ENCODE data around the gene ZNF518A.

The ZNF518A gene, protein sequence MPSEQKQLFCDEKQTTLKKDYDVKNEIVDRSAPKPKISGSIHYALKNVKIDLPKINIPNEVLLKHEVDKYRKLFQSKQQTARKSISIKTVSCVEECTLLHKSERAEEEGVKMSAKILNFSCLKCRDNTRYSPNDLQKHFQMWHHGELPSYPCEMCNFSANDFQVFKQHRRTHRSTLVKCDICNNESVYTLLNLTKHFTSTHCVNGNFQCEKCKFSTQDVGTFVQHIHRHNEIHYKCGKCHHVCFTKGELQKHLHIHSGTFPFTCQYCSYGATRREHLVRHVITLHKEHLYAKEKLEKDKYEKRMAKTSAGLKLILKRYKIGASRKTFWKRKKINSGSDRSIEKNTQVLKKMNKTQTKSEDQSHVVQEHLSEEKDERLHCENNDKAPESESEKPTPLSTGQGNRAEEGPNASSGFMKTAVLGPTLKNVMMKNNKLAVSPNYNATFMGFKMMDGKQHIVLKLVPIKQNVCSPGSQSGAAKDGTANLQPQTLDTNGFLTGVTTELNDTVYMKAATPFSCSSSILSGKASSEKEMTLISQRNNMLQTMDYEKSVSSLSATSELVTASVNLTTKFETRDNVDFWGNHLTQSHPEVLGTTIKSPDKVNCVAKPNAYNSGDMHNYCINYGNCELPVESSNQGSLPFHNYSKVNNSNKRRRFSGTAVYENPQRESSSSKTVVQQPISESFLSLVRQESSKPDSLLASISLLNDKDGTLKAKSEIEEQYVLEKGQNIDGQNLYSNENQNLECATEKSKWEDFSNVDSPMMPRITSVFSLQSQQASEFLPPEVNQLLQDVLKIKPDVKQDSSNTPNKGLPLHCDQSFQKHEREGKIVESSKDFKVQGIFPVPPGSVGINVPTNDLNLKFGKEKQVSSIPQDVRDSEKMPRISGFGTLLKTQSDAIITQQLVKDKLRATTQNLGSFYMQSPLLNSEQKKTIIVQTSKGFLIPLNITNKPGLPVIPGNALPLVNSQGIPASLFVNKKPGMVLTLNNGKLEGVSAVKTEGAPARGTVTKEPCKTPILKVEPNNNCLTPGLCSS (N-terminal part only)
- 14.0 to 90.3 (median 45.2) reads per million in 17 experiments for total RNA-seq

DNA sequence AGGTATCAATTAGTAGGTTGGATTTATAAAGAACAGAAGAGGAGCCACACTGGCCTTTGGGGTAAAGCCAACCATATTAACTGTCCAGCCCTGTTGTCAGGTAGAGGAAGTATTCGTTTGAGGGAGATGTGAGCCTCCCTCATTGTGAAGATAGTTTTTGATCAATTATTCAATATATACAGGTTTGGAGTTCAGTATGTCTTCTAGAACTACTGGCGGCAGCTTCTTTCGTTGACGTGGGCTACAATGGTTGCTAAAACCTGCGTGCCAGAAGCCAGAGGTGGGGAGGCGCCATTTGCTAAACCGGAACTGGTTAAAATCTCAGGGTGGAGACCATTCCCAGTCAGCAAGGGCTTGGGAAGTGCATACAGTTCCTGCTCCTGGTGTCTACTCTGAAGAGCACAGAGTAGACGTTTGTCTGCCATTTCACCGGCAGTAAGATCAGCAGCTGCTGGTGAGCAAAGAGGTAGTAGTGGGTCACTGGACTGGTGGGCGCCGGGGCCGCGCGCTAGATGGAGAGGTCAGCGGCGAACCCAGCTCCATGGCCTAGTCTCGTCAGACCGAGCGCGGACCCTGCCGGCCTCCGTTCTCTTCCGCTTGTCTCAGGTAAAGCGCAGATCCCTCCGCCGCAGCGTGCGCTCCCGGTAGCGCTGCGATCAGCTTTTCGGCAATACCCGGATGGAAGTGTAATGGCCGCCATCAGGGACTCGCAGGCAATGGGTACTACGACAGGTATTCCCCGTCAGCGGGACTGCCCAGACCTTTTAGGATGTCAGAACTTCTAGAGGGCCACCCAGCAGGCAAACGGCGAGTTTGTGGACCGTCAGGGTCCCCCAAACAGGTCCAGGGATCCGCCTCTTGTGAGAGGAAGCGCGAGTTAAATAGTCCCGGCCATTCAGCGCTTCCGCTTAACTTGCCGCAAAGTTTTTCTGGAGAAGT, at the start of gene ZNF518A:
ZNF518A (plus strand) TSS at position 911 of the 939 bp plus-strand sequence. CDS start 26,026 bp downstream, outside the sequence.
- peak; percentile 95 to 98 (median 98) for DNase-seq

DNA sequence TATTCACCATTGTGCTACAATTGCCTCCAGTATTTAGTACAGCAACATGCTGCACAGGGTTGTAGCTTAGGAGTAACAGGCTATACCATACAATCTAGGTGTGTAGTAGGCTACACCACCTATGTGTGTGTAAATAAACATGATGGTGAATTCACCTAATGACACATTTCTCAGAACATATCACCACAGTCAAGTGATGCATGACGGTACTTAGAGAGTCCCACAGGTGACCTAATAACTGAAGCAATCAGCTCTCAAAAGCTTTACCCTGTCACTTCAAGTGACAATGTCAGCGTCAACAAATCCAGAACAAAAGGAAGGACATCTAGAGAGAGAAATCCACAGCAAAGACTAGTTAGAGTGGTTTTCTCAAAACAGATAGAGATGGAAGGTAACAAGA, 47.9 kb upstream of the ZNF518A start:
- DNase-seq = no peak

DNA sequence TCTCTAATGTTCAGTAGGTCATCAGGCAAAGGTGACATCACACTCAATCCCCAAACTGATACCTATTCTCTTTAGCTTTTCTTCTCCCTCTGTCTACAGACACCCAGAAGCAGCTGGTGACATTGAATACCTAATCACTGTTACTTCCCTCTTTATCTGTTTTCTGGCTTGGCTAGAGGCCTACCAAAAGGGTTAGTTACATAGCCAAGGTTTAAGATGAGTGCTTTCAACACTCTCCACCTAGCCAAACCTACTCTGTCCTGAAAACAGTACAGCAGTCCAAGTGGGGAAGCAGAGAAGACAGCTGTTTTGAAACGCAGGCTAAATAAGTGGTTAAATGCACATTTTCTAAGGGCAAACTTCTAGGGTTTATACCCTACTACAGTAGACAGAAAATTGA, 47.3 kb upstream of the ZNF518A start:
- no peak for DNase-seq

DNA sequence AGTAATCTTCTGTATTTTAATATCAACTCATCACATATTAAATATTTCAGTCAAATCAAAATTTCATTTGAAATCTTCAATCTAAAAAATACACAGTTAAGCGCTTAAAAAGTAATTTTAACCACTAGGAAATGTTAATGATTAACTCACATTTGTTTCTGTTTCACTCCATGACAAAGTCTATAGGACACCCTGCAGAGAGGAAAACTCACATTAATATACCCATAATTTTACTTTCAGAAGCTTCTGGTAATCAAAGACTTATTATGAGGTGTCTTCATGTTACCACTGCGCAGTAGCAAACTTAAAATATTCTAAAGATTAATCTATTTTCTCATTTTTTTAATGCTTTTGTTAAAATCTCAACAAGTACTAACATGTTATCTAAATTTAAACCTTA, 41.0 kb upstream of the ZNF518A start:
- peak in 1 of 4 experiments; percentile 15 for DNase-seq

DNA sequence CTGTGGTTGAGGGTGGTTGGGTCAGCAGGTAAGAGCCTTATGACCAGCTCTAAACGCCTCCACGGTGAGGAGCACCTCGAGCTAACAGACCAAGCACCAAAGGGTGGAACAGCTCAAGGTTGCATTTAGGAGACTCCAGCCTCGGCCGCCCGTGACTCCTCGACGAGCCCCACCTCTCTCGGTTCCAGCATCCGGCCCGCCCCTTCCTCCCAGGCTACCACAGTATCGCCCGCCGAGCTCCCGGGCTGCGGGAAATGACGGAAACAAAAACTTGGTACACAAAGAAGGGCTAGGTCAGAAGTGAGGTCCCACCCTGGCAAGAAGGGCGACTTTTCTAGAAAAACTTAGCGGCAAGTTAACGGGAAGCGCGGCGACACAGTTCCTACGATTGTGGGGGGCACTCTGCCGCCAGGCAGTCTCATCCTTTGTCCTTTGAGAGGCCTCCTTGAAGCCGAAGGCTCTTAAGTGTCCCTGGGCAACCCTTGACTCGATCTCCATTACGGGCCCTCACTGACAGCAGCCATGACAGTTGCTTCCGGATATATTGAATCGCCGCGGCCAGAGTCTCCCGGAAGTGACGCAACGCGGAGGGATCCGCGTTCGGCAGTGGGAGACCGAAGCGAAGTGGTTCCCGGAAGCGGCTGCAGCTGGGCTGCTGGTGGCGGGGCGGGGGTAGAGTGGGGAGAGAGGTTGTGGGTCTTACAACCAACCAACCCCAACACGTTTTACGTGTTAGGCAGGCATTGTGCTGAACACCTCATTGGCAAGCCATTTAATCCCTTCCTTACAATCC, 40.2 kb upstream of the ZNF518A start:
- peak; percentile 96 to 98 (median 97) for DNase-seq

DNA sequence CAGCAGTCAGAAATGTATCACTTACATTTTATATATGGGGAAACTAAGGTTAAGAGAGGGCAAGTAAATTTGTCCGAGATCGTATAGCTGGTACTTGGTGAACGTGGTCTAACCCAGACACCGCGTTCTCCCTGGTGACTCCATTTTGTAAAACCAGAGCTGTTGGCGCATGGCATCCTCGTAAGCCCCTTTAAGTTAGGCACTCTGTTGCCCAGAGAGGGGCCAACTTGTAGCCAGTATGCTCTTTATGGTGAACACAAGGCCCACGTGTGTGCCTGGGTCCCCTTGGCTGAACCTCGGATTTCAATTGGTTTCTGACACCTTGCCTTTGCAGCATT, 39.7 kb upstream of the ZNF518A start:
- DNase-seq = peak in 1 of 4 experiments; percentile 8

DNA sequence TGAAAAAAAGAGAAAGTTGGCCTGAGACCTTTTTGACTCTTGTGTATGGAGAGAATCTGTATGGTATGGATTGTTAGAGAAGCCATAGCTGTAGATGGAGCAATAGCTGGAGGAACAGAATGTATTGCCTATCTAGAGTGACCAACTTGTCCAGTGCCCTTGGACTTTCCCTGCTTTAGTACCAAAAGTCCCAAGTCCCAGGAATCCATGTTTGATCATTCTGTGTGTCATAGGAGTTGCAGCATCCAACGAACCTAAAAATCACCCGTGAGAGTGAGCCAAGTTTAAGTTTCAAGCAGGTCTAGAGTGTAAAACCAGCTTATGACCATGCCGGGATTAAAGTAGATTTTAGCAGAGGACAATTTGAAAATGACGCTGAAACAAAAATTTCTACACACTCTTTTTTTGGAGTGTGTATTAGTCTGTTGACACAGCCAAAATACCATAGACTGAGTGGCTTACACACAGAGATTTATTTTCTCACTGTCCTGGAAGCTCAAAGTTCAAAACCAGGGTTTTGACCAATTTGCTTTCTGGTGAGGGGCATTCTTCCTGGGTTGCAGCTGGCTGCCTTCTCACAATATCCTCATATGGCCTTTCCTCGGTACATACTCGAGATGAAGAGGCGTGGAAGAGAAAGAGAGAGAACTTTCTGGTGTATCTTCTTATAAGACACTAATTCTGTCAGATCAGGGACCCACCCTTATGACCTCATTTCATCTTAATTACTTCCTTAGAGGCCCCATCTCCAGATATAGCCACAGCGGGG, 36.9 kb upstream of the ZNF518A start:
- no peak for DNase-seq

DNA sequence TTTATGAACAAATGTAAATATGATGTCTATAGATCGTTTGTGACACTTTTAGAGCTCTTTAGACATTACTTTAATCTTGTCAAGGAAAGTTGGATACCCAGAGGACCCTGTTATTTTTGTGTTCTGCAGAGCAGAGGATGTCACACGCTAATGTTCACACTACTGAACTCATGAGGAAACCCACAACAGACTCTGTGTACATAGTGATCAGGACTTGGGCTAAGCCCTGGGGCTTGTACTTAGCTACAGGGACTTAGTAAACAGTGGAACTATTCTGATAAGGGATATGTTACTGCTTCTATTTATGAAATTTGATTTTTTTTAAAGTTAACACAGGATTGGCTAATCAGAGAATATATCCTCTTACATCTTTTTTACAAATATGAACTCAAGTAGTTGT, 36.1 kb upstream of the ZNF518A start:
- DNase-seq = no peak

DNA sequence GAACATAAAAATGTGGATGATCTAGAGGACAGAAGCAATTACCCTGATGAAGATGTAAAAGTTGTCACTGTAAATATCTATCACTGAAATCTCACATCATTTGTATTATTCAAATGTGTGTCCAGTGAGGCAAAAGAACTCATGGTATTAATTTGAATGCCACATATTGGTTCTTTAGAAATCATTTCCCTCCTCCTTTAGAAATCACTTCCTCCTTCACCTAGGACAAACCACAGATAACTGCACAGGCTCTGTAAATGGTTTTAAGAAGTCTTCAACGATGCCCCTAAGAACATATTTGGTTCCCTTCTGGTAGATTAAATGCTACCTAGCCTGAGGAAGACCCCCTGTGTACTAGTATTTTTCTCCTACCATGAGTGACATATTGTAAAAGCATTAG, 33.1 kb upstream of the ZNF518A start:
- no peak for DNase-seq

DNA sequence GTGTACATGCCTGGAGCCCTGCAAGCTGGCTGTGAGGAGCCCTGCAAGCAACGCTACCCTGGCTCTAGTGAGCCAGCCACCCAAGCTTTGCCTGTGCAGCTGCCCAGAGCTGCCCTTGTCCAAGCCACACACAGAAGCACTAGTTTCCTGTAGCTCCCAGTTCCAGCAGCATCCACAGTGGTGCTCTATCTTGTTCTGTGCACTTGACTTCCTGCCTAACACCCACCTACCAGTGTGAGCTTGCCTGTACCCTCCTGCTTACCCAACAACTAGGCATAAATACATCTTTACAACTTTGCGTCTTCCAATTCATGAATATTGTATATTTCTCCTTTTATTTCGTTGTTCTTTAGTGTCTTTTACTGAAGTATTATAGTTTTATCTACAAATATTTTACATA, 32.2 kb upstream of the ZNF518A start:
- DNase-seq = no peak

DNA sequence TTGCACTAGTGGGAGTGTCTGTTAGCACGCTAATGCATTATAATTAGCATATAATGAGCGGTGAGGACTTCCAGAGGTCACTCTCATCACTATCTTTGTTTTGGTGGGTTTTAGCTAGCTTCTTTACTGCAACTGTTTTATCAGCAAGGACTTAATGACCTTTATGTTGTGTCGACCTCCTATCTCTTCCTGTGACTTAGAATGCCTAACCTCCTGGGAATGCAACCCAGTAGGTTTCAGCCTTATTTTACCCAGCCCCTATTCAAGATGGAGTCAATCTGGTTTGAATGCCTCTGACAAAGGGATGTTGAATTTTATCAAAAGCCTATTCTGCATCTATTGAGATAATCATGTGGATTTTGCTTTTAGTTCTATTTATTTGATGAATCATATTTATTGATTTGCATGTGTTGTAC, 22.5 kb upstream of the ZNF518A start:
- DNase-seq = no peak

DNA sequence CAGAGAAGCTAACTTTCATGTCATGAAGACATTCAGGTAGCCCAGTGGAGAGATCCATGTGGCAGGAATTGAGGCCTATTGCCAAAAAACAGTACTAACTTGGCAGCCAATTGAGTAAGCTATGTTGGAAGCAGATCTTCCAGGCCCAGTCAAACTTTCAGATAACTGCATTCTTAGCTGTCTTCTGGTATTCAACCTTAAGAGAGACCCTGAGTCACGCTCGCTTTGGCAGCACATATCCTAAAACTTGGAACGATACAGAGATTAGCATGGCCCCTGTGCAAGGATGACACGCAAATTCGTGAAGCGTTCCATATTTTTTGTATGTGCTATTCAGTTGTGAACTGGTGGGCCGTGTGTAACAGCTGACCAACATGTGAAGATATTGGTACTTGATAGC, 17.6 kb upstream of the ZNF518A start:
- DNase-seq = no peak

DNA sequence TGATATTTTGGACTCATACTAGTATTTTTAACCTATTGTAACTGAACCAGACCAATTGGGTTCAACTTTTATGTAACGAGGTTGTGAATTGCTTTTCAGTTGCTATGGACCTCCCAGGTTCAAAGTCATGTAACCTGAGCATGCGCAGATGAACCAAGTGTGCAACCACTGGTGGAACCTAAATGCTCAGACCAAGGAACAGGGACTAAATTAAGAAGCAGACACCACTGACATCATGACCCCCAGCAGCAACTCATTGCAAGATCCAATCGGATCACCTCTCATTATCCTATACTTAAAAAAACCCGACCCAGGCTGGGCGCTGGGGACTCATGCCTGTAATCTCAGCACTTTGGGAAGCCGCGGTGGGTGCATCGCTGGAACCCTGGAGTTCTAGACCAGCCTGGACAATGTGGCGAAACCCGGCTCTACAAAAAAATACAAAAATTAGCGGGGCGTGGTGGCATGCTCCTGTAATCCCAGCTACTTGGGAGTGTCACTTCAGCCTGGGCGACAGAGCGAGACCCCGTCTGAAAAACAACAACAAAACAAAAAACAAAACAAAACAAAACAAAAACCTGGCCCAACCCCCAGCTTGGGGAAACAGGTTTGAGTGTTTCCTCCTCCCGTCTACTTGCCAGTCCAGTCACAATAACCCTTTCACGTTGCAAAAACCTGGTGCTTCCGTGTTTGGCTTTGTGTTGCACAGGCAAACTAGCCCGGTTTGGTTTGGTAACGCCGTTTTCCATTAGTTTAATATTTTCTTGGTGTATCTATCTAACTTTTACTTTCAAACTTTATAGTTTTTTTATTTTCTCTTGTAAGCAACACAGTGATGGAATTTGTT, 11.3 kb upstream of the ZNF518A start:
- no peak for DNase-seq

DNA sequence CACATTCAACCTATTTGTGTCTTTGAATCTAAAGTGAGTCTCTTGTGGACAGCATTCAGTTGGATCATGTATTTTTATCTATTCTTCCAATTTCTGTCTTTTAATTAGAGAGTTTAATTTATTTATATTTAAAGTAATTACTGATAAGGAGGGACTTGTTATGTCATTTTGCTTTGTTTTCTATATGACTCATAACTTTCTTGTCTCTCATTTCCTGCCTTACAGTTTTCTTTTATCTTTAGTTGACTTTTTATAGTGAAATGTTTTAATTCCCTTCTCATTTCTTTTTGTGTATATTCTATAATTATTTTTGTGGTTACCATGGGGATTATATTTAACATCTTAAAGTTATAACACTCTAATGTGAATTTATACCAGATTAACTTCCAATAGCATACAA, 7.3 kb upstream of the ZNF518A start:
- DNase-seq = no peak

DNA sequence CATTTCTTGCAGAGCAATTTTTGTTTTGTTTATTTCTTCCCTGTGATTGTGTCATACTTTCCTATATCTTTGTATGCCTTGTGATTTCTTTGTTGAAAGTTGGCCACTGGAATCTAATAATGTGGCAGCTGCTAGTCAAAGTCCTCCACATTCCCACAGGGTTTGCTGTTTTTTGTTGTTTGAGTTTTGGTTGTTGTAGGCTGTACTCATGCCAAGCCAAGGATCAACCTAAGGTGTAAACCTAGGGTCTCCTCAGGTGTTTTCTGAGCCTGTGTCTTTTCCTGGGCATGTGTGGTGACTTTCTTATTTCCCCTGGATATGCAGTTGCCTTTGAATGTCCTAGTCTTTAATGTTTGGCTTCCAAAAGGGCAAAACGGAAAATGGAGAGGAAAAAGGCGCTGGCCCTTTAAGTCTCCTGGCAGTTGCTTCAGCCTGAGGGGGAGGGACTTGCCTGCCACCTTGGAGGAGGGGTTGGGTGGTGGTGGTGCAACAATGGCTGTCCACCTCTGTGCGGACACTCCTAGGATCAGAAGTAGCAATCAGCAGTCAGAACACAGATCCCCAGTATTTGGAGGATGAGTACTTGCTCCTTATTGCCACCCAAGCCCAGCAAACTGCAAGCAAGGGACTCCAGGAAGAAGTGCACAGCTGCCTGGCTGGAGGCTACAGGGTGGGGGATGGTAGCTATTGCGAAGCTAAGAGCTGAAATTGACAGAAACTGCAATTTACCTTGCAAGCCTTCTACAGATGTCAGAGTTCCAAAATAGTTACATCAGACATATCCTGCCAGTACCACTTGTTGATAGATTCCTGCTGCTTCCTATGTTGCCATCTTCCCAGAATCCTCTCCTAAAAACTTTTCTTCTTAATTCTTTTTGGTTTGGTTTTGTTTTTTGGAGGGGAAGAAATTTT, 5.6 kb upstream of the ZNF518A start:
- peak; percentile 30 to 63 (median 48) for DNase-seq

DNA sequence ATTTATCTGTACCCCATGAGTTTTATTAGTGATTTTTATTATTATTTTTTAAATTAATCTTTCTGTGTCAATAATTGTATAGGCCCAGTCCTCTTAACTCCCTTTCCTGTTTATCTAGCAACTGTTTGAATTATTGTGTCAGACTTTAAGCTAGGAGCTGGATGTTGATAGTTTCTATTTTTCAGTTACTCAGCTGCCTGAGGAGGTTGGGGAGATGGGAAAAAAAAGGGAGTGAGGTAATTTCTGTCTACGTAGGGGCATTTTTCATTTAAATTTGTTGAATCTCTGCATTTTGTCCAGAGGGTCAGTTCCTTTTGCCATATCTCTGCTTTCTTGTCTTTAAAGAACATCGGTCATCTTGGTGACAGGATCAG, 5.0 kb upstream of the ZNF518A start:
- no peak for DNase-seq

DNA sequence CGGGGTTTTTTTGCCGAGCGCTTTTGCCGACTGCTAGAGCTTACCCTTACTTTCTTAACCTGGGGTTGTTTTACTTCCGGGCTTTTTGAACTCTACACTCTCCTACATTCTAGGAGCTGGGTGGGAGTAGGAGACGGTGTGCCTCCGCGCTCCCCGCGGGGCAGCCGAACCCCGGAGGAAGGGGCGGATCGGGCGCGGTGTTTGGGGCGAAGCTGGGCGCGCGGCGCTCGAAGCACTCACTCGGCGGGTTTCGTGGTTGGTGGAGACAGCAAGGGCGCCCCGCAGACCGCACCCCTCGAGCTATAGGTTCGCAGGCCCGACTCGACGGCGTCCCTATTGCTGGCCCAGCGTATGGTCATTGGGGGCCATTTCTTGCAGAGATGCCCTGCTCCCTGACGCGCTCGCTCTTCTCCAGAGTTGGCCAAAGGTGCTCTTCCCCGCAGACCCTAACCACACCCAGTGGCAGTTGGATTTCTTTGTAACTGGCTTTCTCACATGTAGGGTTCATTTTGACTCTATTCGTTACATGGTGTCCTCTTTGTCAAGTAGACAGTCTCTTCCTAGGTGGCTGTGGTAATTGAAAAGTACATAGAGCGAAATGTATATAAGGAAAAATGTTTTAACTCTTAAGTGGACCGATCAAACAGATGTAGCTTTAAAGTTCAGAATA, 364 bp downstream of the ZNF518A start:
- DNase-seq = peak; percentile 91 to 95 (median 92)

DNA sequence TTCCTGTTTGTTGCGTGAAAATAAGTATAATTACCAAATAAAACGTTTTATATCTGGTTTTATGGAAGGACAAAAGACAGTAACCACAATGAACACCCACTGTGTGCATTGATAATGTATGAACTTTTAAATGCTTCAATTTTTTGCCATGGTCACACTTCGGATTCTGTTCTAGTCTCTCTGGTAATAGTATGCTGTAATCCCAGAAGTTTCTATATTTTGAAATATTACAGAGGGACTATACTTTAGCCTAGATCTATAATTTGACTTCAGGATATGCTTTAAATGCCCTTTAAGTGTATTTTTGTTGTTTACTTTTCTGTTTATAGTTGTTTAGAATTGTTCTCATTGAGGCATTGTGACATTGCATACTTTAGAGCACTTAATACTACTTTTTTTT, 1.5 kb downstream of the ZNF518A start:
- DNase-seq = no peak

All from suppressor macrophage (primary cell).